HUES64 (cell line): ENCODE data around the gene RFTN1.
A peak's percentile ranks its signal among the peaks of the same experiment; 100 is the strongest.

ENCODE experiments used
- H3K27ac ChIP-seq: 2 replicates; pipeline ENCODE4 v1.7.0; 2013; ENCODE audit warnings: low read depth, low read length, inconsistent platforms
- H3K27me3 ChIP-seq: 2 replicates; pipeline ENCODE4 v1.6.1; 2013; ENCODE audit warnings: mild to moderate bottlenecking, low read length; ENCODE audit not compliant: insufficient read depth
- H3K36me3 ChIP-seq: 2 replicates; pipeline ENCODE4 v1.6.1; 2013; ENCODE audit warnings: mild to moderate bottlenecking, low read length; ENCODE audit not compliant: insufficient read depth
- H3K4me1 ChIP-seq: 2 replicates; pipeline ENCODE4 v1.6.1; 2013; ENCODE audit warnings: mild to moderate bottlenecking, low read length, moderate library complexity; ENCODE audit not compliant: insufficient read depth
- H3K4me3 ChIP-seq: 2 replicates; pipeline ENCODE4 v1.5.1; 2013; ENCODE audit warnings: mild to moderate bottlenecking, low read length, moderate library complexity
- H3K9ac ChIP-seq: 2 replicates; pipeline ENCODE4 v1.6.1; 2013; ENCODE audit warnings: mild to moderate bottlenecking, low read depth, low read length
- H3K9me3 ChIP-seq: 2 replicates; pipeline ENCODE4 v1.6.1; 2013; ENCODE audit warnings: low read depth, low read length; ENCODE audit not compliant: insufficient read depth
- WGBS: fragments of 150-250, 120-280 bp; methylation state at CpG from one replicate; pipeline ENCODE4 v1.1.7; 2013; ENCODE audit warnings: missing lambda C conversion rate; 5-methylcytosine and 5-hydroxymethylcytosine counted together

The RFTN1 gene

DNA sequence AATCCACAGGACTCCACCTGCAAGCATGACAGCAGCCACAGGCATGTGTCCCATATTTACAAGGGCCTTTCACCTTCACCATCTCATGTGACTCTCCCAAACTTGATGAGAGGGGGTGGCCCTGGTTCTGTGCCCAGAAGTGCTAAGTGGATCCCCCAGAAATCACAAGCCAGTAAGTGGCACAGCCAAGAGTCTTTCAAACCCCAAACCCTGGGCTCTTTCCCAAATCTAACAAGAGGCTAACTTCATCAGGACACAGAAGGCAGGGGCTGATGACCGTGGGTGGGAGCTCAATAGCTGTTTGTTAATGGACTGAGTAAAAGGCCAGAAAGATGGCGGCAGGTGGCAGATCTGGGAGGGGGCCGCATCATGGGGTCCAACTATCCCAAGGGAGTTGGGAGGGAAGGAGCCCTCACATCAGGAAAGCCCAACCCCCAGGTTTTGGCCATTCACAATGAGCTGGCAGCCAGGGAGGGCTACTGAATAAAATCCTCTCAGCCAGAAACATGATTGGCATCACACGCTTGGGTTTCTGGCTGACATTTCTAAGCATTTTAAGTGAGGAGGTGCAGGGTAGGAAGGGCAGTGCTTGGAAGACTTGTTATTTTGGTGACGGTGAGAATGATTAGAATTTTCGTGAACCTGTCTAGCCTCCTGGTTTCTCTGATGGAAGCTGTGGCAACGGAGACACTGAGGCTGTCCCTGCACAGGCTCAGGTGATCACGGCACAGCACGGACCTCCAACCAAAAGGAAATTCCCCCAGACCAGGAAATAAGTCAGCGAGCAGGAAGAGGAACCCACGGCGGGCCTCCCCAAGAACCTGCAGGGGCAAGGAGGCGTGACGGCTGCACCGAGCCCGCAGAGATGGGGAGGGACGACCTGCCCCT is 139.2 kb downstream of the RFTN1 start:
- H3K4me1 ChIP-seq, result peaks cover 23% of the 10 kb centered on the region
- no peak overlapping the region for H3K4me3 ChIP-seq
- WGBS, result 92% methylated on average over 17 of the region's 17 CpGs
- H3K27ac ChIP-seq, result no peak overlapping the region
- H3K9me3 ChIP-seq, result no peaks in the 10 kb centered on the region
- no peaks in the 10 kb centered on the region for H3K27me3 ChIP-seq
- no peaks in the 10 kb centered on the region for H3K36me3 ChIP-seq
- no peak overlapping the region for H3K9ac ChIP-seq

DNA sequence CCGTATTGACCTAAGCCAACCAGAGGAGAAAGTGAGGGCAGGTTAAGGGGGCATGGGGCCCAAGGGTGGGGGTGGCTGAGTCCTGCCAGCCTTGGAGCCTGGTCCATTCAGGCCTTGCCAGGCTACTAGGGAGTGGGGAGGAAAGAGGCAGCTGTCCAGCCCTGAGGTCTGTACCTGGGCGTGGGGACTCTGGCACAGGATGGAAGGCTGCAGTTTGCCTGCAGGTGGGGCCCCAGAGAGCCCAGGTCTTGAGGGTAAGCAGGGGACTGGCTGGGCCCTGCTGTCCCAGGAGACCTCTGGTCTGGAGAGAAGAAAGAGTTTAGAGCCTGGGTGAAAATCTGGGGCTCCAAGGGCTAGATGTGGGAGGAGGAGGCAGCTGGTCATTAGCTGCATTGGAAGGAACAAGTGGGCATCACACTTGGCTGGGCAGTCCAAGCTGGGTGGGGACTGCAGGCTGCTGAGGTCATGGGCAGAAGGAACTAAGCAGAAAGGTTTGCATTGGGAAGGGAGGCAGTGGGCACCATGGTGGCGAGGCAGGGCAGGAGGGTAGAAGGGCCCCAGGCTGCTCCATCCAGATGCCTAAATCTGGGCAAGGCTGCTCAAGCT is 140.1 kb downstream of the RFTN1 start:
- Histone ChIP-seq H3K9ac (no peak overlapping the region), H3K27me3 (no peaks in the 10 kb centered on the region), H3K9me3 (no peaks in the 10 kb centered on the region), H3K27ac (no peak overlapping the region), H3K4me1 (peaks cover 27% of the 10 kb centered on the region), H3K36me3 (no peaks in the 10 kb centered on the region), H3K4me3 (no peak overlapping the region)
- WGBS, result 86% methylated on average over 3 of the region's 3 CpGs

DNA sequence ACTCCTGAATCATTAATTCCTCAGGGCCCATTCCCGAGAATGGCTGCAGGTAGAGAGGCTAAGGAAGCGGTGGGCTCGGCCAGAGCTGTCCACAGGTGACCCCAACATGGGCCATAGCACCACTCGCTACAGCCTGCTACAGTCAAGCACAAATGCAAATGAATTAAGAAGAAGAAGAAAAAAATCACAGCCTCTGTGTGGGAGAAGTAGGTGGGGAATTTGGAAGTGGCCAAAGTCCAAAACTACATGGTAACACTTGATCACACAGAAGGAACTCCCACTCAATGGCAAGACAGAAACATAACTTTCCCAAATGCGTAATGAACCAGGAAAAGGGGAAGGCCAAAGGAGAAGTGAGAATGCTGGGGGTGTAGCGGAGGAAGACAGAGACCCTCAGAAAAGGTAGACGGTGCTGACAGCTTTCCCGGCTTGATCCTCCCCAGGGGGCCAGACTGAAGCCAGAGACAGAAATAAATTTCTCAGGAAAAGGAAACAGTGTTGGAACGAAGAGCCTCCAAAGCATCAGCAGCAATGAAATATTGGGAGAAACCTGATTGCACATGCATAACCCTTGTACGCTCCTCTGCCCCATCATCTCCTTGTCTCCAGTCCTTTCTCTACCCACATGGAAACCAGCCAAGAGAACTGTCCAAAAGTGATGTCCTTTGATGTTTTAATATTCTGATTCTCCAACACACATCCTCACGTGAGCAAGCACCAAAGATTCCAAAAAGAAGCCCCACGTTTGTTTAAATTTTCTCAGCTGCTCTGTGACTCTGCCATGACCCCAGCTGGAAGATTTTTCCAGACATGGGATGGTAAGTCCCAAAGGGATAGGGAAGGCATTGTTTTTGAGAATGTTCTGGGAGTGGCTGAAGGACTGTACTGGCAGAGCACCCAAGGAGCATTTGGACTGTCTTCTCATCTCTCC is 140.9 kb downstream of the RFTN1 start:
- no peaks in the 10 kb centered on the region for H3K27me3 ChIP-seq
- H3K4me1 ChIP-seq, result peaks cover 27% of the 10 kb centered on the region
- H3K4me3 ChIP-seq, result no peak overlapping the region
- no peaks in the 10 kb centered on the region for H3K9me3 ChIP-seq
- H3K36me3 ChIP-seq, result no peaks in the 10 kb centered on the region
- no peak overlapping the region for H3K9ac ChIP-seq
- H3K27ac ChIP-seq, result no peak overlapping the region
- 91% methylated on average over 12 of the region's 12 CpGs for WGBS

DNA sequence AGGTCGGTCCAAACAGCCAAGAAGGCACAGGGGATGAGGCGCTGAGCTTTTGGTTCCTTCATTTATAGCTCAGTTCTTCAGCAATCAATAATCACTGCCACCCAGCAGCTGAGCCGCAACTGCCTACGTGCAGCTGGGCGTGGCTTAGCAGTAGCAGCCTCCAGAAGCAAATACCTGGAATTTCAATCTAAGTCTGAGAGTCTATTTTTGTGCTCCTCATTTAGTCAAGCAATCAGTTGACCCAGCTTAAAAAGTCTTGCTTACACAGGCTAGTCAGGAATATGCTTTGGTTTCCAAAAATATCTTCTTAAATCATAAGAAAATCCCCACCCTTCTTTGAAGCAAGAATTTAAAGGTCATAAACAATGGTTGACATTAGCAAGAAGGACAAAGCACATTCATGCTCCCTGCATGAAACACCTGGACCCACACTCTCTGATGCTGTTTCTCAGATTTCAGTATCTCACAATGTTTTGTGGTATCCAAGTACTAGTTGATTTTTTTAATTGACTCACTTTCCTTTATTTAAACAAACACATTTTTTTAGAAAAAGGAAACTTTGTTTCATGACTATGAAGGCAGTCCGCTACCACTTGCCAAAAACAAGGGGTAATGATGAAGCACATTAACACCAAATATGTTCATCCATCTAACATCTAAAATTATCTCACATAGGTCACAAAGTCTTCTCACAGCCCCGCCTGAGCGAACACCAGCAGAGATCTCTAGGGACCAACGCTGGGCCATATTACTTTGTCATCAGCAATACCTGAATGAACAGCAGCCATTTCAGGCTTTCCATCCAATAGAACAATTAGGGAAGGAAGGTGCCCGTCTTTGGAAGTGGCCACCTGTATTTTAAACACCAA is 142.4 kb downstream of the RFTN1 start:
- H3K27me3 ChIP-seq, result no peaks in the 10 kb centered on the region
- WGBS, result 90% methylated on average over 10 of the region's 10 CpGs
- peaks cover 27% of the 10 kb centered on the region for H3K4me1 ChIP-seq
- no peaks in the 10 kb centered on the region for H3K9me3 ChIP-seq
- H3K27ac ChIP-seq, result no peak overlapping the region
- H3K9ac ChIP-seq, result no peak overlapping the region
- H3K4me3 ChIP-seq, result no peak overlapping the region
- no peaks in the 10 kb centered on the region for H3K36me3 ChIP-seq

DNA sequence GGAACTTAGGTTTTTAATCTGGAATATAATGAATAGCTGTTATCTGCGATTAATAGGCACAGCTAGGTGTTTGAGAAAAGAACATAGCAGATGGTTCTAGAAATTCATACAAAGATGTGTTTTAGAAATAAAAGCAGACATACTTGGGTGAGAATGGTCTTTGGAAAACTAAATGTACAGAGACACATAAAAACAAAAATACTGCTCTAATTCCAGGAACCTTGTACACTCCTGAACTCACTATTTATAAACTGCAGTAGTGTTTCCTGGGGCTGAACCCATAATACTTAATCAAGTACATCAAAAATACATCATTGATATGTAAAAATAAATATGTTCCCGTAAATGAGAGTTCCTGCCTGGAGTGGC is 143.0 kb downstream of the RFTN1 start:
- Histone ChIP-seq H3K27ac (no peak overlapping the region), H3K4me1 (peaks cover 27% of the 10 kb centered on the region), H3K27me3 (no peaks in the 10 kb centered on the region), H3K9ac (no peak overlapping the region), H3K9me3 (no peaks in the 10 kb centered on the region), H3K4me3 (no peak overlapping the region), H3K36me3 (no peaks in the 10 kb centered on the region)
- 90% methylated on average over 2 of the region's 2 CpGs for WGBS

DNA sequence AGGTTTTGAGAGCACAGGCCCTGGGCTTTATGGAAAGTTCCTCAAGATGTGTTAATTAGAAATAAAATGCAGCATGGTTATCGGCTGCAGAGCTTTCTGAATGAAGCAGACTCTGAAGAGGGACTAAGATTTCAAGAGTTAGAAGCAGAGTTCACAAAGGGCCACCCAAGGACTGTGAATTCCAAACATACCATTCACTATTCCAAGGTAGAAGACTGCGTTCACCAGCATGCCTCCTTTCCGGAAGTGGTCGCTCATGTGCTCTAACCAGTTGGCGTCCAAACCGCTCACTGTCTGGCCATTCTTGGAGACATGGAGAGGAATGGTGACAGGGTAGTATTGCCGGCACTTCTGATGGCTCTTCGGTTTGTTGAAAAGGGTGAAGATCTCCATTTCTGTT is 143.6 kb downstream of the RFTN1 start:
- Histone ChIP-seq H3K36me3 (no peaks in the 10 kb centered on the region), H3K4me3 (no peak overlapping the region; the same call in 1 of the 2 replicates), H3K27ac (peak overlapping the region; percentile 42), H3K9ac (peak overlapping the region; percentile 13; the same call in 1 of the 2 replicates), H3K27me3 (no peaks in the 10 kb centered on the region), H3K9me3 (no peaks in the 10 kb centered on the region), H3K4me1 (peaks cover 27% of the 10 kb centered on the region)
- 67% methylated on average over 8 of the region's 8 CpGs for WGBS

DNA sequence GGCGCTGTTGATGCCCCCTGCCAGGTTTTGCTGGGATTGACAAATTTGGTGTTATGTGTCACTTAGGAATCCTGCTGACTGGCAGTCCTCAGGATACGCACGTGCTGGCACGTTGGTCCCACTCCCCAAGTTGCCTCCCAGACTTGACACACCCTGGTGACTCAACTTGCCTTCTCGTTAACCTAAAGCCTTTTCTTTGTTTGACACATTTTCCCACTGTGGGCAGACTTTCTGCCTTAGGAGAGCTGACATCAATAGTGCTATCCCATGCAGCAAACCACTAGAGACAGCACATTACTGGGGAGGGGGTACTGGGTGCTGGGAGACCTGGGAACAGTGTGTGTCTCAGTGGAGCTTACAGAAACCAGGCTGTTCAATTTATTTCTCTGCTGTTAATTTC is 144.2 kb downstream of the RFTN1 start:
- 53% methylated on average over 5 of the region's 5 CpGs for WGBS
- peaks cover 27% of the 10 kb centered on the region for H3K4me1 ChIP-seq
- no peaks in the 10 kb centered on the region for H3K9me3 ChIP-seq
- H3K27me3 ChIP-seq, result no peaks in the 10 kb centered on the region
- no peaks in the 10 kb centered on the region for H3K36me3 ChIP-seq
- peak overlapping the region; percentile 42 for H3K27ac ChIP-seq
- no peak overlapping the region for H3K4me3 ChIP-seq
- peak overlapping the region; percentile 13; the same call in 1 of the 2 replicates for H3K9ac ChIP-seq

DNA sequence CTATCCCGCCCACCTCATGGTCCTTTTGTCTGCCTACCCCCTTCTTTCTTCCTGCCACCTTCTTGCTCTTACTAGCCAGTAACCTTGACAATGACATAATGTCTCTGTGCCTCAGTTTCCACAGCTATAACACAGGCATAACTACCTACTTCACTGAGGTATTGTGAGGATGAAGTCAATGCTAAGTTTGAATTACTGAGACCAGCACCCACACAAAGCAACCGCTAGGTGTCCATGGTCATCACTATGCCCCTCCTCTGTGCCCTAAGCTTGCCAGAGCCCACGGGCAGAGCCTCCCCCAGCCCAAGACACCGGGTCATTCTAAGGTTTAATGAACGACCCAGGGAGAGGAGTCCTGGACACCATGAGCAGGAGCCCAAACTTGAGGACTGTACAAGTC is 146.9 kb downstream of the RFTN1 start:
- Histone ChIP-seq H3K27me3 (no peaks in the 10 kb centered on the region), H3K27ac (no peak overlapping the region), H3K4me1 (peaks cover 27% of the 10 kb centered on the region), H3K9ac (no peak overlapping the region), H3K4me3 (no peak overlapping the region), H3K9me3 (no peaks in the 10 kb centered on the region), H3K36me3 (no peaks in the 10 kb centered on the region)
- 89% methylated on average over 5 of the region's 5 CpGs for WGBS

DNA sequence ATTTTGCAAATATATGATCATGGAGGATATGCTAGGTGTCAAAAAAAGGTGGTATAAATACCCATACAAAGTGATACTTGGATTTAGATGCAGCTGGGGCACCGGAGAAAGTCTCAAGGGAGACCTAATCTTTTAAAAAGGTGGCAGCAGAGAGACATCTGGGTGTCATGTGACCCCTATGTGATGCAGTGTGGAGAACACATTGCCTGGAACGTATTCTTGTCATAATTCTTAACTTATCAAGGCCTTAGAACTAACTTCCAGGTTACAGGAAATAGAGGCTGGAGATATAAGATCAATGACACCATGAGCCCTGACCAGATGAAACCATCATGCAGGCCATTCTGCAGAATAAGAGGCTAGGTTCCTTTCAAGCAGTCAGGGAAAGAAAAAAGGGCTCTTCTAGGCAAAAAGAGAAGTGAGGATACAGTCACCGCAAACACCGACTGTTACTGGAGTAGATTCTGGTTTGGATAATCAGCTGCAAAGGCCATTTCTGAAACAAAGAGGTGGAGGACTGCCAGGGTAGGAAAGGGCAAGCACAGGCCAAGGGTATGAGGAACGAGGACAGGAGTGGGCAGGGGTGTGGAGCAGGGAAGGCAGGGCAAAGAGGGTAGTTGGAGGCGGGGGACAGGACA is 147.9 kb downstream of the RFTN1 start:
- no peak overlapping the region for H3K9ac ChIP-seq
- WGBS, result 92% methylated on average over 6 of the region's 6 CpGs
- no peaks in the 10 kb centered on the region for H3K9me3 ChIP-seq
- H3K36me3 ChIP-seq, result no peaks in the 10 kb centered on the region
- peaks cover 17% of the 10 kb centered on the region for H3K4me1 ChIP-seq
- no peak overlapping the region for H3K4me3 ChIP-seq
- H3K27me3 ChIP-seq, result no peaks in the 10 kb centered on the region
- H3K27ac ChIP-seq, result no peak overlapping the region

DNA sequence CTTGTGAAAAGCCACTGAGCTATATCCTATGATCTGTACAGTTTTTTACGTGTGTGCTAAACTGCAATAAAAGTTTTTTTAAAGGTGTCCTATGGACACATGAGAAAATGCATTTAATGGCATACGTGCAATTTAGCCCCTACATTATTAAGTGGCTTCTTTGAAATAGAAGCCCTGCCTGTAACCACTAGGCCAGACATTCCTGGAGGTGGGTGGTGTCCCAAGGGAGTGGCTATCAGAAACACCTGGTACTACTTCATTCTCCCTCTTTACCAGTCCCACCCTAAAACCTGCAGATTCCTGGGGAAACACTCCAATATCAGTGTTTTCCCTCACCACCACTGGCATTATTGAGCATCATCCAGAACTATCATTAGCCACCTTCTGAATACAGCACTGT is 148.5 kb downstream of the RFTN1 start:
- peaks cover 11% of the 10 kb centered on the region for H3K4me1 ChIP-seq
- H3K9ac ChIP-seq, result no peak overlapping the region
- no peak overlapping the region for H3K27ac ChIP-seq
- no peaks in the 10 kb centered on the region for H3K9me3 ChIP-seq
- H3K4me3 ChIP-seq, result no peak overlapping the region
- H3K27me3 ChIP-seq, result no peaks in the 10 kb centered on the region
- H3K36me3 ChIP-seq, result no peaks in the 10 kb centered on the region
- 94% methylated on average over 2 of the region's 2 CpGs for WGBS
